ENCODE data around the gene SLCO2B1.

Gene SLCO2B1

DNA sequence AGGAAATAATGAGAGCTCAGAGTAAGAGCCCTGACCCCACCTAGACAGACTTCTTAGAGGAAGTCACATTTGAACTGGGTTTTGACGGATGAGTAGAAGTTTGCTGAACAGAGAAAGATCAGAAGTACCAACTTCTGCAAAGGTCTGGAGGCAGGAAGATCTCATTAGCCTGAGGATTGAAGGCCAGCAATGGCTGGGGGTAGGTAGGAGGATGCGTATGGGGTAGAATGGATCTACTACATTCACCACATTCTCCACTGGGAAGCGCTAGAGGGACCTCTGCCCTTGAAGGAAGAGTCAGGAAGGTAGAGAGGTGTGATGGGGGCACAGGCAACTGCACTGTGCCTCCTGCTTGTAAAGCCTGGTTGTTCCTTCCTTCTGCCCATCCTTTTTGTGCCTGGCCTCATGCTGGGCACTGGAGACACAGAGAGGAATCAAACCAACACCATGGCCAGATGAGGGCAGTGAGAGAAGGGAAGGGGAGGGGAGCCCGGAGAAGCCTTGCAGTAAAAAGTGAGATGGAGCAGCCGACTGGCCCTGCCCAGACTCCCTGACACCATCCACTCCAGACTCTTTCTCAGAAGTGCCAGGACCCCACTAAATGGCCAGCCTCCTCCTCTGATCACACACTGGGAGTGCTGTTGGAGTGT is 94.6 kb downstream of the SLCO2B1 start:
- Histone ChIP-seq H3K36me3 (ENCODE audit: control insufficient read depth in 2 of 2, insufficient read depth in 2 of 2, low read length in 2 of 2) (no peaks in the 10 kb centered on the region), H3K27ac (ENCODE audit: low read depth in 2 of 2, low read length in 2 of 2) (no peak overlapping the region), H3K4me1 (ENCODE audit: control insufficient read depth in 2 of 2, insufficient read depth in 2 of 2, low read length in 2 of 2) (peaks cover 3 to 9% of the 10 kb centered on the region in 2 donors), H3K9ac (ENCODE audit: low read depth in 1 of 2, low read length in 2 of 2) (no peak overlapping the region), H3K9me3 (ENCODE audit: control insufficient read depth in 2 of 2, low read length in 2 of 2) (no peaks in the 10 kb centered on the region), H3K4me3 (ENCODE audit: low read length in 2 of 2) (no peak overlapping the region), H3K27me3 (ENCODE audit: control insufficient read depth in 2 of 2, insufficient read depth in 2 of 2, low read length in 2 of 2) (peaks cover 11 to 23% of the 10 kb centered on the region in 2 donors)

DNA sequence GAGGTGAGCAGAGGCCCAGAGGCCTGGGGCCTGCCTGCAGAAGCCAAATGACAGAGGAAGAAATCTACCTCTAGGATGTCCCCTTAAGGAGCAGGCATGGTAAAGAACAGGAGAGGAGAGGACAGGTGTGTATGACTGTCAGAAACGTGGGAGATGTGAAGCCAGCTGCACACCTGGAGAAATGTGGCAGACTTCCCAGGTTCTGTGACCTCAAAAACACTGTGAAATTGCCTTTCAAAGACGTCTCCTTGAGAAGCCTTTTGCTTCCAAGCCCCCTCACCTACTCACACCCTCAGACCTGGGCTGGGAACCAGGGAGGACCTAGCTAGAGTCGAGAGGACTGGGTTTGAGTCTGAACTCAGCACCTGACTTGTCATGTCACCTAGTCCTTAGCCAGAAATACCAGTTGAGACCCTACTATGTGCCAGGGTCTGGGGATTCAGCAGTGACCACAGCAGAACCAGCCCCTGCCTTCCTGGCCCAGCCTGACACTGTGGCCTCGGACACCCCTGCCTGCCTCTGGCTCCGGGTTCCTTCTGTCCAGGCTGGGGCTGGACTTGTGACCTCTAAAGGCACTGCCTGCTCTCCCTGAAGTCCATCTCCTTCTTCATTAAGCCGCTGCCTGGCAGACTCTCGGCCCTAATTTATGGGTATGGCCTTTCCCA is 95.2 kb downstream of the SLCO2B1 start:
- peaks cover 11 to 19% of the 10 kb centered on the region in 2 donors for H3K27me3 ChIP-seq (ENCODE audit: control insufficient read depth in 2 of 2, insufficient read depth in 2 of 2, low read length in 2 of 2)
- no peak overlapping the region for H3K27ac ChIP-seq (ENCODE audit: low read depth in 2 of 2, low read length in 2 of 2)
- H3K36me3 ChIP-seq (ENCODE audit: control insufficient read depth in 2 of 2, insufficient read depth in 2 of 2, low read length in 2 of 2) = no peaks in the 10 kb centered on the region
- H3K4me1 ChIP-seq (ENCODE audit: control insufficient read depth in 2 of 2, insufficient read depth in 2 of 2, low read length in 2 of 2) = peaks cover 0 to 7% of the 10 kb centered on the region in 2 donors
- no peak overlapping the region for H3K9ac ChIP-seq (ENCODE audit: low read depth in 1 of 2, low read length in 2 of 2)
- H3K9me3 ChIP-seq (ENCODE audit: control insufficient read depth in 2 of 2, low read length in 2 of 2) = no peaks in the 10 kb centered on the region
- H3K4me3 ChIP-seq (ENCODE audit: low read length in 2 of 2) = no peak overlapping the region

- no peak overlapping the region for H3K9ac ChIP-seq (ENCODE audit: low read depth in 1 of 2, low read length in 2 of 2)
- peaks cover 11 to 19% of the 10 kb centered on the region in 2 donors for H3K27me3 ChIP-seq (ENCODE audit: control insufficient read depth in 2 of 2, insufficient read depth in 2 of 2, low read length in 2 of 2)
- H3K9me3 ChIP-seq (ENCODE audit: control insufficient read depth in 2 of 2, low read length in 2 of 2) = no peaks in the 10 kb centered on the region
- H3K4me3 ChIP-seq (ENCODE audit: low read length in 2 of 2) = no peak overlapping the region
- H3K36me3 ChIP-seq (ENCODE audit: control insufficient read depth in 2 of 2, insufficient read depth in 2 of 2, low read length in 2 of 2) = no peaks in the 10 kb centered on the region
- H3K4me1 ChIP-seq (ENCODE audit: control insufficient read depth in 2 of 2, insufficient read depth in 2 of 2, low read length in 2 of 2) = peaks cover 0 to 3% of the 10 kb centered on the region in 2 donors
- no peak overlapping the region for H3K27ac ChIP-seq (ENCODE audit: low read depth in 2 of 2, low read length in 2 of 2)
These were observed 95.9 kb downstream of the SLCO2B1 start for GRCh38 chr11:75246671-75247350.

DNA sequence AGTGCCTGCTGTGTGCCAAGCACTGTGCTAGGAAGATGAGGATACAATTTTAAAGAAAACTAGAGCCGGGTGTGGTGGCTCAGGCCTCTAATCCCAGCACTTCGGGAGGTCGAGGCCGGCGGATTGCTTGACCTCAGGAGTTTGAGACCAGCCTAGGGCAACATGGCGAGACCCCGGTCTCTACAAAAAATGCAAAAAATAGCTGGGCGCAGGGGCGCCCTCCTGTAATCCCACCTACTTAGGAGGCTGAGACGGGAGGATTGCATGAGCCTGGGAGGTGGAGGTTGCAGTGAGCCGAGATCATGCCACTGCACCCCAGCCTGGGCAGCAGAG is 98.0 kb downstream of the SLCO2B1 start:
- Histone ChIP-seq H3K36me3 (ENCODE audit: control insufficient read depth in 2 of 2, insufficient read depth in 2 of 2, low read length in 2 of 2) (no peaks in the 10 kb centered on the region), H3K4me1 (ENCODE audit: control insufficient read depth in 2 of 2, insufficient read depth in 2 of 2, low read length in 2 of 2) (no peaks in the 10 kb centered on the region), H3K27ac (ENCODE audit: low read depth in 2 of 2, low read length in 2 of 2) (no peak overlapping the region), H3K4me3 (ENCODE audit: low read length in 2 of 2) (no peak overlapping the region), H3K27me3 (ENCODE audit: control insufficient read depth in 2 of 2, insufficient read depth in 2 of 2, low read length in 2 of 2) (peaks cover 0 to 6% of the 10 kb centered on the region in 2 donors), H3K9ac (ENCODE audit: low read depth in 1 of 2, low read length in 2 of 2) (no peak overlapping the region), H3K9me3 (ENCODE audit: control insufficient read depth in 2 of 2, low read length in 2 of 2) (no peaks in the 10 kb centered on the region)

DNA sequence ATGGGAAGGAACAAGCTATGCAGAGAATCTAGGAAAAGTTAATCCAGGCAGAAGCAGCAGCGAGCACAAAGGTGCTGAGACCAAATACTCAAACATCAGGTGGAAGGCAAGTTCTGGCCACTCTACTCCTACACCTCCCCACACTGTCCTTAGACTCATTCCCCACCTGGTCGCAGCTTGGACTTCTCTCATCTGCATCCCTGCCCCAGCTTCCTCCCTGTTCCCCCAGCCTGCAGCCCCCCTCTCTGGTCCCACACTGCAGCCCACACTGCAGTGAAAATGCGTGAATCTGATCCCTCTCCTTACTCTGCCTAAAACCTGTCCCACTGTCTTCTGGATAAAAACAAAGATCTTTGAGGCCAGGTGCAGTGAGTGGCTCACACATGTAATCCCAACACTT is 98.8 kb downstream of the SLCO2B1 start:
- Histone ChIP-seq H3K9ac (ENCODE audit: low read depth in 1 of 2, low read length in 2 of 2) (no peak overlapping the region), H3K4me3 (ENCODE audit: low read length in 2 of 2) (no peak overlapping the region), H3K9me3 (ENCODE audit: control insufficient read depth in 2 of 2, low read length in 2 of 2) (no peaks in the 10 kb centered on the region), H3K27me3 (ENCODE audit: control insufficient read depth in 2 of 2, insufficient read depth in 2 of 2, low read length in 2 of 2) (no peaks in the 10 kb centered on the region), H3K27ac (ENCODE audit: low read depth in 2 of 2, low read length in 2 of 2) (no peak overlapping the region), H3K4me1 (ENCODE audit: control insufficient read depth in 2 of 2, insufficient read depth in 2 of 2, low read length in 2 of 2) (no peaks in the 10 kb centered on the region), H3K36me3 (ENCODE audit: control insufficient read depth in 2 of 2, insufficient read depth in 2 of 2, low read length in 2 of 2) (no peaks in the 10 kb centered on the region)

DNA sequence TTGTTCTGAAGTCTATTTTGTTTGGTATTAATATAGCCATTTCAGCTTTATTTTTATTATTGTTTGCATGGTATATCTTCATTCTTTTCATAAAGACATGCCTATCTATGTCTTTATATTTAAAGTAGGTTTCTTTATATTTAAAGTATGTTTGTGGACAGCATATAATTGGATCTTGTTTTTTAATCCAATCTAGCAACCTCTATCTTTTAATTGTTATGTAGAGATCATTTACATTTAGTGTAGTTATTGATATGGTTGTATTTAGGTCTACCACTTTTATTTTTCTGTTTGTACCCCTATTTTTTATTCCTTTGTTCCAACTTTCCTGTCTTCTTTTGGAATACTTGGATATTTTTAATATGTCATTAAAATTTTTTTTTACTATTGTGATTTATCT is 103.4 kb downstream of the SLCO2B1 start:
- Histone ChIP-seq H3K27me3 (ENCODE audit: control insufficient read depth in 2 of 2, insufficient read depth in 2 of 2, low read length in 2 of 2) (peaks cover 2 to 3% of the 10 kb centered on the region in 2 donors), H3K36me3 (ENCODE audit: control insufficient read depth in 2 of 2, insufficient read depth in 2 of 2, low read length in 2 of 2) (no peaks in the 10 kb centered on the region), H3K27ac (ENCODE audit: low read depth in 2 of 2, low read length in 2 of 2) (no peak overlapping the region), H3K9me3 (ENCODE audit: control insufficient read depth in 2 of 2, low read length in 2 of 2) (no peaks in the 10 kb centered on the region), H3K4me1 (ENCODE audit: control insufficient read depth in 2 of 2, insufficient read depth in 2 of 2, low read length in 2 of 2) (no peaks in the 10 kb centered on the region), H3K4me3 (ENCODE audit: low read length in 2 of 2) (no peak overlapping the region), H3K9ac (ENCODE audit: low read depth in 1 of 2, low read length in 2 of 2) (no peak overlapping the region)
